Embryonic facial prominence (tissue), 1 donor: ENCODE measurements around the gene ELF3.
"Not testable (repeated sequence)": the region's sequence is repeated elsewhere in the genome, so short reads cannot be mapped to it uniquely, and the experiment has no call there.

ENCODE experiments used
- DNase-seq: peaks from one replicate; pipeline ENCODE4 v3.0.0-alpha.2; 2016; ENCODE audit errors: extremely low spot score

Gene ELF3

GRCh38 chr1:202007805-202008489 lies 2.4 kb upstream of the ELF3 start:
- DNase-seq, result no peak

- DNase-seq, result peak; percentile 85
These were observed 834 bp upstream of the ELF3 start for GRCh38 chr1:202009326-202010179.

- no peak for DNase-seq
These were observed 1.6 kb downstream of the ELF3 start for GRCh38 chr1:202011994-202012393.

- DNase-seq, result no peak
These were observed 2.4 kb downstream of the ELF3 start for GRCh38 chr1:202012544-202013478.

- no peak for DNase-seq
These were observed 3.2 kb downstream of the ELF3 start for GRCh38 chr1:202013603-202014002.

- no peak for DNase-seq
These were observed 3.7 kb downstream of the ELF3 start for GRCh38 chr1:202014060-202014459.

GRCh38 chr1:202014915-202015661 lies 4.7 kb downstream of the ELF3 start:
- DNase-seq, result no peak

- no peak for DNase-seq
These were observed 5.2 kb downstream of the ELF3 start for GRCh38 chr1:202015662-202015937.

- DNase-seq, result no peak
These were observed 5.8 kb downstream of the ELF3 start for GRCh38 chr1:202016022-202016810.

GRCh38 chr1:202016811-202017748 lies 6.7 kb downstream of the ELF3 start:
- DNase-seq, result no peak

GRCh38 chr1:202017749-202018467 lies 7.5 kb downstream of the ELF3 start:
- DNase-seq, result no peak

- DNase-seq, result no peak
These were observed 8.3 kb downstream of the ELF3 start for GRCh38 chr1:202018468-202019234.

GRCh38 chr1:202019235-202019558 lies 8.8 kb downstream of the ELF3 start:
- not testable (repeated sequence) for DNase-seq

GRCh38 chr1:202023001-202023433 lies 12.6 kb downstream of the ELF3 start:
- DNase-seq, result no peak

- DNase-seq, result no peak
These were observed 18.8 kb downstream of the ELF3 start for GRCh38 chr1:202029171-202029665.

GRCh38 chr1:202029727-202030126 lies 19.3 kb downstream of the ELF3 start:
- DNase-seq, result no peak

- DNase-seq, result no peak
These were observed 21.4 kb downstream of the ELF3 start for GRCh38 chr1:202031796-202032195.

GRCh38 chr1:202034149-202034682 lies 23.8 kb downstream of the ELF3 start:
- DNase-seq, result no peak
